Effector memory CD8-positive, alpha-beta T cell (primary cell): Measurements from ENCODE around the gene ACTR2.
"Not testable (repeated sequence)": the region's sequence is repeated elsewhere in the genome, so short reads cannot be mapped to it uniquely, and the experiment has no call there.

Experiments used
- ATAC-seq: fragments of 150-1000 bp; cut with Tn5 transposase; replicated peaks from 2 replicates; pipeline ENCODE4 v1.10.0; 2021; ENCODE audit warnings: mild to moderate bottlenecking, moderate library complexity
- DNase-seq, 3 experiments: peaks; one replicate each; pipeline ENCODE4 v3.0.0; 2021
- H3K27ac Mint-ChIP-seq, 2 donors: one replicate each; pipeline ENCODE4 v1.8.0; 2022; ENCODE audit warnings: mild to moderate bottlenecking in 2 of 2, mixed read lengths in 2 of 2, moderate library complexity in 2 of 2
- H3K27me3 Mint-ChIP-seq, 2 donors: one replicate each; pipeline ENCODE4 v1.8.0; 2022; ENCODE audit warnings: mixed read lengths in 2 of 2
- H3K36me3 Mint-ChIP-seq: one replicate; pipeline ENCODE4 v1.8.0; 2022; ENCODE audit warnings: mild to moderate bottlenecking, moderate library complexity, mixed read lengths; ENCODE audit not compliant: insufficient read depth
- H3K4me1 Mint-ChIP-seq, 2 donors: one replicate each; pipeline ENCODE4 v1.8.0; 2022; ENCODE audit warnings: low read depth in 2 of 2, mixed read lengths in 2 of 2
- H3K4me3 Mint-ChIP-seq, 2 donors: one replicate each; pipeline ENCODE4 v1.8.0; 2022; ENCODE audit warnings: mild to moderate bottlenecking in 2 of 2, mixed read lengths in 2 of 2, moderate library complexity in 2 of 2
- H3K9me3 Mint-ChIP-seq, 2 donors: one replicate each; pipeline ENCODE4 v1.8.0; 2022; ENCODE audit warnings: mixed read lengths in 2 of 2

ACTR2 gene

DNA sequence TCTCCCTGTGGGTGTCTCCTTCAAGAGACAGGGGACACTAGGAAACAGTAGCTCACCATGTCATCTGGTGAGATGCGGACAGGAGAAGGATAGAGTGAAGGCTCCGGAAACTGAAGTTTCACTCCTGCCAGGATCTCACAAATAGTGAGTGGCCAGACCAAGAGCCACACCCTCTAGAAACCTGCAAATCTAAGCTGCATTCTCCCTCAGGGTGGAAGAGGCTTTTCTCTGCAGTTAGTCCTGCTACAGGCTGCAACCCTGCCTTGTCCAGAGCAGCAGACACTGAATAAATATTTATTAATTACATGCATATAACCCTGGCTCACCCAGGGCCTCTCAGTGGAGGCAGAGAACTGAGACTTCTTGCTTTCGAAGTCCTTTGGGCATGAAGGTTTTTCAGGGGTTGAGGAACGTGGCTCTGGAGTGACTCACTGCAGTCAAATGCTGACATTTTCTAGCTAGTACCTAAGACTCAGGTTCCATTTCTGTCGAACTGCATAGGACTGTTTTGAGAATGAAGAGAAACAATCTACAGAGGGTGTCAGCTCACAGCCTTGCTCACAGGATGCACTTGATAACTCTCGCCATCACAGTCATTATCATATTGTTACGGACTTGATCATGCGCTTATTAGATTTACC, 87.3 kb downstream of the ACTR2 start:
- Mint-ChIP-seq H3K36me3 (peaks cover 3% of the 10 kb centered on the region), H3K4me3 (no peak overlapping the region), H3K4me1 (peaks cover 0 to 5% of the 10 kb centered on the region in 2 donors), H3K27me3 (no peaks in the 10 kb centered on the region), H3K9me3 (no peaks in the 10 kb centered on the region), H3K27ac (no peak overlapping the region)
- DNase-seq (no peak), ATAC-seq (no peak)

GRCh38 chr2:65316072-65316471, 88.4 kb downstream of the ACTR2 start:
- H3K4me1 Mint-ChIP-seq, result peaks cover 0 to 14% of the 10 kb centered on the region in 2 donors
- H3K4me3 Mint-ChIP-seq, result no peak overlapping the region
- DNase-seq (no peak), ATAC-seq (no peak)
- H3K27me3 Mint-ChIP-seq, result no peaks in the 10 kb centered on the region
- H3K9me3 Mint-ChIP-seq, result no peaks in the 10 kb centered on the region
- peaks cover 3% of the 10 kb centered on the region for H3K36me3 Mint-ChIP-seq
- no peak overlapping the region for H3K27ac Mint-ChIP-seq

DNA sequence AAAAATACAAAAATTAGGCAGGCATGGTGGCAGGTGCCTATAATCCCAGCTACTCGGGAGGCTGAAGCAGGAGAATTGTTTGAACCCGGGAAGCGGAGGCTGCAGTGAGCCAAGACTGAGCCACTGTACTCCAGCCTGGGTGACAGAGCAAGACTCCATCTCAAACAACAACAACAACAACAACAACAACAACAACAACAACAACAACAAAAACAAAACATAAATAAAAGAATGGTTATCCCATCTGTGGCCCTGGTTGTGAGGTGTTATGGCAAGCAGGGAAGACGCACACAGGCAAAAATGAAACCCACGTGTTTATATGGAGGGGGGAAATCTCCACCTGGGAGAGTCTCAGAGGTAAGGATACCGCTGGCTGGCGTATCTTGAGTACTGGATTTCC, 89.7 kb downstream of the ACTR2 start:
- H3K4me1 Mint-ChIP-seq, result peaks cover 0 to 14% of the 10 kb centered on the region in 2 donors
- not testable (repeated sequence) for H3K27ac Mint-ChIP-seq, H3K9me3 Mint-ChIP-seq, H3K4me3 Mint-ChIP-seq, H3K36me3 Mint-ChIP-seq, DNase-seq, H3K27me3 Mint-ChIP-seq, ATAC-seq

DNA sequence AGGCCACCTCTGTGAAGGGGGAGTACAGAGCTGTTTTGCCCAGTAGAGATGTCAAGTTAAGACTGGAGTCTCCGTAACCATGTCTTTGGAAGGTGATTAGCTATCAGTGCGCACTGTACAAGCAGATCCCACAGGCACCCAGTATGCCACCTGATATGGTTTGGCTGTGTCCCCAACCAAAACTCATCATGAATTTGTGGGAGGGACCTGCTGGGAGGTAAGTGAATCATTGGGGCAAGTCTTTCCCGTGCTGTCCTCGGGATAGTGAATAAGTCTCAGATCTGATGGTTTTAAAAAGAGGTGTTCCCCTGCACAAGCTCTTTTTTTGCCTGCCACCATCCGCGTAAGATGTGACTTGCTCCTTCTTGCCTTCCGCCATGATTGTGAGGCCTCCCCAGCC, 90.2 kb downstream of the ACTR2 start:
- H3K9me3 Mint-ChIP-seq, result no peaks in the 10 kb centered on the region
- peaks cover 3% of the 10 kb centered on the region for H3K36me3 Mint-ChIP-seq
- no peaks in the 10 kb centered on the region for H3K27me3 Mint-ChIP-seq
- ATAC-seq (no peak), DNase-seq (no peak)
- H3K4me3 Mint-ChIP-seq, result no peak overlapping the region
- H3K4me1 Mint-ChIP-seq, result peaks cover 0 to 14% of the 10 kb centered on the region in 2 donors
- no peak overlapping the region for H3K27ac Mint-ChIP-seq

- no peak for ATAC-seq
- H3K27ac Mint-ChIP-seq, result peak overlapping the region; percentile 62 to 81
Observed at GRCh38 chr2:65319072-65319673, 91.5 kb downstream of the ACTR2 start.

GRCh38 chr2:65319674-65320041, 92.0 kb downstream of the ACTR2 start:
- Mint-ChIP-seq H3K27me3 (no peaks in the 10 kb centered on the region), H3K9me3 (no peaks in the 10 kb centered on the region), H3K27ac (peak overlapping the region; percentile 62 to 81), H3K4me1 (peaks cover 0 to 14% of the 10 kb centered on the region in 2 donors), H3K4me3 (peak overlapping the region in 1 of 2 donors; percentile 28), H3K36me3 (no peaks in the 10 kb centered on the region)
- ATAC-seq (no peak), DNase-seq (no peak)

More at GRCh38 chr2:65319072-65319673, 91.5 kb downstream of the ACTR2 start:
- Mint-ChIP-seq H3K9me3 (no peaks in the 10 kb centered on the region), H3K36me3 (no peaks in the 10 kb centered on the region), H3K4me3 (peak overlapping the region in 1 of 2 donors; percentile 28), H3K4me1 (peaks cover 0 to 14% of the 10 kb centered on the region in 2 donors), H3K27me3 (no peaks in the 10 kb centered on the region)
- no peak for DNase-seq

GRCh38 chr2:65320042-65320725, 92.6 kb downstream of the ACTR2 start:
- Mint-ChIP-seq H3K4me1 (peaks cover 0 to 14% of the 10 kb centered on the region in 2 donors), H3K4me3 (peak overlapping the region in 1 of 2 donors; percentile 28), H3K36me3 (no peaks in the 10 kb centered on the region), H3K27ac (peak overlapping the region; percentile 62 to 81), H3K27me3 (no peaks in the 10 kb centered on the region), H3K9me3 (no peaks in the 10 kb centered on the region)
- peak in 1 of 3 experiments; percentile 4 for DNase-seq
- peak; percentile 83 for ATAC-seq
